ENCODE data around the gene STS.

STS gene

DNA sequence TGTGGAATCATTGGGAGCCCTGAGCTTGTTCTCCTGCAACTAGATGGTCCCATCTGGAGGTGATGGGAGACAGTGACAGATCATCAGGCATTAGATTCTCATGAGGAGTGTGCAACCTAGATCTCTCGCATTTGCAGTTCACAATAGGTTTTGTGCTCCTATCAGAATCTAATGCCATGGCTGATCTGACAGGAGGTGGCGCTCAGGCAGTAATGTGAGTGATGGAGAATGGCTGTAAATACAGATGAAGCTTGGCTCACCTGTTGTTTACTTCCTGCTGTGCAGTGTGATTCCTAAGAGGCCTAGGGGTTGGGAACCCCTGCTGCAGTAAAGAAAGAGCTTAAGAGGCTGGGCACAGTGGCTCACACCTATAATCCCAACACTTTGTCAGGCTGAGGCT lies 42.6 kb downstream of the STS start:
- DNase-seq = no peak

DNA sequence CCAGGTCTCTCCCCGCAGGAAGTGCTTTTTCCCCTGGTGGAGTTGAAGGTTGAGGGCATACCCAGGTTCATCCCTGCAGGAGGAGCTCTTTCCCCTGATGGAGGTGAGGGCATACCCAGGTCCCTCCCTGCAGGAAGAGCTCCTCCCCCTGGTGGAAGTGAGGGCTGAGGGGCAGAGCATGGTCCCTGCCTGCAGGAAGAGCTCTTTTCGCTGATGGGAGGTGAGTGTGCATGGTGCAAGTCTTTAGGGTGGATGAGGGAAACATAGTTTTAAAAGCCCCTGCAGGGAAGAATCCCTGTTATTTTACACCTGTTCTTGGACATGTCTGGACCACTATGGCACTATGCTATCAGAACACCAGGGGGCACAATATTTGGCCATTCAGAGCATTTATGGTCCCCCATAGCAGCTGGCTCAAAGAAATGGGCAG lies 44.2 kb downstream of the STS start:
- DNase-seq = no peak

- DNase-seq = no peak
Observed at GRCh38 chrX:7192871-7193270, 45.4 kb downstream of the STS start.

GRCh38 chrX:7194606-7195005 lies 47.1 kb downstream of the STS start:
- no peak for DNase-seq

Data from retina (tissue), 1 donor.